Caco-2 (cell line): ENCODE data around the gene PBX4. TPM values are rescaled to one million over a fixed set of nuclear protein-coding genes. Genes with fewer than 3 reads are reported as not detected.

Source experiments
- BruUV-seq: library from RNA; stranded (reverse); fragments of 400-500 nt; replicated peaks from 2 replicates; lab custom pipeline; 2021; lab: Mats Ljungman, UMichigan
- CTCF ChIA-PET: fragments of 300-600 bp; sonication (Branson Sonifier 250); formaldehyde crosslinking; loops from one replicate; lab custom pipeline; 2022; ENCODE audit warnings: antibody characterized with exemption; lab: Charles Lee
- POLR2A ChIA-PET: fragments of 300-600 bp; sonication (Branson Sonifier 250); formaldehyde crosslinking; loops from one replicate; lab custom pipeline; 2022; ENCODE audit warnings: antibody characterized with exemption; lab: Charles Lee
- DNase-seq, 2 experiments: peaks; one replicate each; pipeline versions ENCODE4 v3.0.0 to v3.0.0-alpha.2; 2020 to 2022
- H3K27me3 ChIP-seq: replicated peaks from 2 replicates; pipeline ENCODE4 v1.6.0; 2011; ENCODE audit warnings: low read length; ENCODE audit not compliant: control insufficient read depth, insufficient read depth
- H3K36me3 ChIP-seq: 2 replicates; pipeline ENCODE4 v1.5.1; 2011; ENCODE audit warnings: low read length; ENCODE audit not compliant: control insufficient read depth, insufficient read depth
- H3K4me1 ChIP-seq: fragments of 250-450 bp; sonication (Bioruptor Pico); 2 replicates; pipeline ENCODE4 v1.5.1; 2020; ENCODE audit warnings: mild to moderate bottlenecking
- H3K4me3 ChIP-seq: 2 replicates; pipeline ENCODE4 v1.5.1; 2011; ENCODE audit warnings: low read depth, mild to moderate bottlenecking, control low read depth, low read length
- H3K9me3 ChIP-seq: fragments of 250-450 bp; sonication (Bioruptor Pico); 2 replicates; pipeline ENCODE4 v1.5.1; 2020; ENCODE audit warnings: mild to moderate bottlenecking, moderate library complexity
- H3K27ac Mint-ChIP-seq: one replicate; pipeline ENCODE4 v1.8.0; 2022; ENCODE audit warnings: mixed read lengths; ENCODE audit not compliant: unreplicated experiment
- H3K27me3 Mint-ChIP-seq: one replicate; pipeline ENCODE4 v1.8.0; 2022; ENCODE audit warnings: mixed read lengths; ENCODE audit not compliant: insufficient read depth, unreplicated experiment
- H3K36me3 Mint-ChIP-seq: one replicate; pipeline ENCODE4 v1.8.0; 2022; ENCODE audit warnings: mild to moderate bottlenecking, mixed read lengths; ENCODE audit not compliant: insufficient read depth, unreplicated experiment
- H3K4me1 Mint-ChIP-seq: one replicate; pipeline ENCODE4 v1.8.0; 2022; ENCODE audit warnings: low read depth, mixed read lengths; ENCODE audit not compliant: unreplicated experiment
- H3K4me3 Mint-ChIP-seq: one replicate; pipeline ENCODE4 v1.8.0; 2022; ENCODE audit warnings: mild to moderate bottlenecking, moderate library complexity, mixed read lengths; ENCODE audit not compliant: unreplicated experiment
- H3K9me3 Mint-ChIP-seq: one replicate; pipeline ENCODE4 v1.8.0; 2022; ENCODE audit warnings: mixed read lengths; ENCODE audit not compliant: unreplicated experiment
- CTCF ChIP-seq, 2 experiments: fragments of 200-600 bp in 1 of 2; IDR thresholded peaks; 1 replicate in 1 of 2; 2 replicates in 1 of 2; pipeline versions ENCODE4 v1.5.1 to v1.8.0; 2011 to 2022; ENCODE audit warnings: antibody characterized with exemption in 1 of 2, control low read depth in 1 of 2, inconsistent platforms in 1 of 2, low read depth in 1 of 2, low read length in 1 of 2, mild to moderate bottlenecking in 1 of 2, moderate library complexity in 1 of 2; ENCODE audit not compliant: insufficient read depth in 1 of 2, severe bottlenecking in 1 of 2, unreplicated experiment in 1 of 2
- intact Hi-C: fragments of 100-400 bp; cut with micrococcal nuclease; formaldehyde crosslinking; loops from one replicate; pipeline ENCODE4 v1.10.0; 2022; ENCODE audit not compliant: unreplicated experiment
- total RNA-seq: library from RNA; stranded (reverse); gene quantifications from 2 replicates; pipeline ENCODE4 v1.2.3, GENCODE V29; 2022

Gene PBX4
- total RNA-seq, 1 experiment from 2014 or later = 3.5 TPM

DNA sequence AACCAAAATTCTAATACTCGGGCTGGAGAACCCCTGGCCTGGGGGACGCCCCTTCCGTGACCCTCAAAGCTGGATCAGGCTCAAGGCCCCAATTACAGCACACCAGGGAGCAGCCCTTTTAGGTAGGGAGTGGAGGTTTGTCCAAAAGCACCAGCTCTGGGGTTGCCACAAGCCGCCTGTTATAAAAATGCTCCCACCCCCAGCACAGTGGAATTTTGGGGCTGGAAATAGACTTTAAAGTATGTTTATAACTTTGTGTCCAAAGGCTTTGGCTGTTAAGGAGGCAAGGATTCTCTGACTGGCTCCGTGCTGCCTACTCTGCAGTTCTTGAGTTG lies 25.5 kb upstream of the PBX4 start:
- peak overlapping the region; percentile 52; the same call in 1 of the 2 replicates for H3K4me3 ChIP-seq
- intact Hi-C loops = no loop called here
- H3K27me3 ChIP-seq = no peaks in the 10 kb centered on the region
- no peaks in the 10 kb centered on the region; the same call in 1 of the 2 replicates for H3K36me3 ChIP-seq
- CTCF ChIA-PET = interaction anchor here (1.0 to 1.5 kb wide), 4 partner anchors 15 to 115 kb away, joined by 3 to 15 read pairs (median 5); partner anchors contain the start of genes LPAR2 and YJEFN3
- Mint-ChIP-seq H3K27me3 (no peaks in the 10 kb centered on the region), H3K36me3 (peaks cover 43% of the 10 kb centered on the region), H3K27ac (peak overlapping the region; percentile 95), H3K4me1 (peaks cover 7% of the 10 kb centered on the region), H3K4me3 (peak overlapping the region; percentile 87), H3K9me3 (no peaks in the 10 kb centered on the region)
- peak in 1 of 2 experiments; percentile 3 for TF ChIP-seq CTCF (IDR thresholded peaks at IDR 0.05; ENCODE audit: insufficient read depth in 1 of 2, low read depth in 1 of 2, low read length in 1 of 2, severe bottlenecking in 1 of 2, unreplicated experiment in 1 of 2)
- POLR2A ChIA-PET = no interaction called here
- no TSS peak for BruUV-seq
- H3K9me3 ChIP-seq = no peaks in the 10 kb centered on the region
- no peak for DNase-seq
- 0 out of 2 replicates have a peak, but pooled peaks cover 3% of the 10 kb centered on the region for H3K4me1 ChIP-seq

DNA sequence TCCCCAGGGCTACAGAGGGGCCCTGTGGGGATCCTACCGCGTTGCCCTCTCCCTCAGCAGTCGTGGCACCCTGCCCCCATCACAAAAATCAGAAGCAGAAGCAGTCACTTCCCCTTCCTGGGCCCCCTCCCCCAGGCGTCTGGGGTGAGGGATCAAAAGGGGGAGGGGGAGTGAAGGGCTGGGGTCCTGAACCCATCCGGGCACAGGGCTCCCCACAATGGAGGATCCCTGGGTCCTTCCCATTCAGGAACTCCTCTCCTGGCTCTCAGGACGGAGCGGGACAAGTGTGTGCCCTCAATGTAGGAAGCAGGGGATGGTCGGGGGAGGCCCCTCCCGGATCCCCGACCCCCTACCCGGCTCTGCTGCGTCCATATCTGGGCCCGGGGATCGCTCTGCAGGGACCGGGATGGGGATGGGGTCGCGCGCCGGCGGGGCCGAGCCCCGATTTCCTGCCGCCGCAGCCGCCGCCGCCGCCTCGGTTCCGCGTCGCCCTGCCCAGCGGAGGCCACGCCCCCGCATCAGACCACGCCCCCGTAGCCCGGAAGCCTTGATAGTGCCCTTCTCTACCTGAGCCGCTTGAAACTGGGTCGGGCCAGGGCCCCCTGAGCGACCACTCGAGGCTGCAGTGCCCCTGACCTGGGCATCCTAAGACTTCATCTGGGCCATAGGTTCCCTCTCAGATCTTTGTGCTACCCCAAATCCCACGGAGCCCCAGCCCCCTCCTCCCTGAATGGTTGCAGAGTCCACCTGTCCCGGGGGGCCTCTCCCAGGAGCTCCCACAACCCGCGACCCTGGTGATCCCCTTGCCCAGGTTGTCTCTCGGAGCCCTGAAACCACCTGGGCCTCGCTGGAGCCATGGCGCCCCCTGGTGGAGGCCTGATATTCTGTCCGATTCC lies 24.9 kb upstream of the PBX4 start, which contains the start of gene GMIP:
TSS of gene GMIP (minus strand) at position 500 of the 896 bp plus-strand sequence. CDS start at position 372, 128 bp downstream.
- Mint-ChIP-seq H3K4me1 (peaks cover 7% of the 10 kb centered on the region), H3K36me3 (peaks cover 43% of the 10 kb centered on the region), H3K27me3 (no peaks in the 10 kb centered on the region), H3K9me3 (no peaks in the 10 kb centered on the region), H3K4me3 (peak within 1 kb of the TSS; percentile 87), H3K27ac (peak within 1 kb of the TSS; percentile 95)
- BruUV-seq = no TSS peak
- Histone ChIP-seq H3K9me3 (no peaks in the 10 kb centered on the region), H3K36me3 (no peaks in the 10 kb centered on the region; the same call in 1 of the 2 replicates), H3K27me3 (no peaks in the 10 kb centered on the region), H3K4me1 (0 out of 2 replicates have a peak, but pooled peaks cover 3% of the 10 kb centered on the region), H3K4me3 (peak within 1 kb of the TSS; percentile 52)
- TF ChIP-seq CTCF (IDR thresholded peaks at IDR 0.05; ENCODE audit: insufficient read depth in 1 of 2, low read depth in 1 of 2, low read length in 1 of 2, severe bottlenecking in 1 of 2, unreplicated experiment in 1 of 2) = peak; percentile 76 to 83
- peak; percentile 82 to 87 for DNase-seq
- intact Hi-C loops = loop anchor here (1.0 kb wide), 2 partner anchors 15 to 111 kb away; partner anchors contain the start of gene LPAR2
- CTCF ChIA-PET = interaction anchor here (1.0 to 1.5 kb wide), 4 partner anchors 15 to 114 kb away, joined by 3 to 15 read pairs (median 5); partner anchors contain the start of genes LPAR2 and YJEFN3
- POLR2A ChIA-PET = no interaction called here

- BruUV-seq = no TSS peak
- Mint-ChIP-seq H3K27ac (peak overlapping the region; percentile 95), H3K36me3 (peaks cover 36% of the 10 kb centered on the region), H3K4me3 (peak overlapping the region; percentile 87), H3K4me1 (peaks cover 7% of the 10 kb centered on the region), H3K27me3 (no peaks in the 10 kb centered on the region), H3K9me3 (no peaks in the 10 kb centered on the region)
- Histone ChIP-seq H3K36me3 (no peaks in the 10 kb centered on the region; the same call in 1 of the 2 replicates), H3K9me3 (no peaks in the 10 kb centered on the region), H3K27me3 (no peaks in the 10 kb centered on the region), H3K4me1 (0 out of 2 replicates have a peak, but pooled peaks cover 3% of the 10 kb centered on the region), H3K4me3 (peak overlapping the region; percentile 52)
- no peak for DNase-seq
- intact Hi-C loops = loop anchor here (1.0 kb wide), 2 partner anchors 14 to 110 kb away; partner anchors contain the start of gene LPAR2
- no peak for TF ChIP-seq CTCF (IDR thresholded peaks at IDR 0.05; ENCODE audit: insufficient read depth in 1 of 2, low read depth in 1 of 2, low read length in 1 of 2, severe bottlenecking in 1 of 2, unreplicated experiment in 1 of 2)
- POLR2A ChIA-PET = no interaction called here
- CTCF ChIA-PET = no interaction called here
Measured at GRCh38 chr19:19642506-19643157, 24.1 kb upstream of the PBX4 start.
